Small intestine (tissue), 7 donors: Measurements from ENCODE around the gene GLDC. TPM values are rescaled to one million over a fixed set of nuclear protein-coding genes. Genes with fewer than 3 reads are reported as not detected.
"Not testable (repeated sequence)": the region's sequence is repeated elsewhere in the genome, so short reads cannot be mapped to it uniquely, and the experiment has no call there.

Source experiments
- DNase-seq, 2 donors: peaks; one replicate each; pipeline versions ENCODE4 v3.0.0 to v3.0.0-alpha.2; 2013
- FAIRE-seq: peaks from 2 replicates; lab custom pipeline; 2012; peaks lifted over from hg19 to GRCh38; lab: Jason Lieb, UNC
- H3K27ac ChIP-seq, 3 donors: one replicate each; pipeline ENCODE4 v1.5.1; 2013; ENCODE audit warnings: low read length in 2 of 3, mild to moderate bottlenecking in 2 of 3, control low read depth in 1 of 3, inconsistent platforms in 1 of 3, low read depth in 1 of 3, moderate library complexity in 1 of 3
- H3K27me3 ChIP-seq, 3 donors: one replicate each; pipeline ENCODE4 v1.6.1; 2013; ENCODE audit warnings: low read length in 3 of 3, inconsistent platforms in 1 of 3; ENCODE audit not compliant: control insufficient read depth in 3 of 3, insufficient read depth in 3 of 3
- H3K36me3 ChIP-seq, 3 donors: one replicate each; pipeline ENCODE4 v1.6.1; 2013; ENCODE audit warnings: low read length in 3 of 3, inconsistent platforms in 1 of 3, low read depth in 1 of 3, mild to moderate bottlenecking in 1 of 3, moderate library complexity in 1 of 3; ENCODE audit not compliant: control insufficient read depth in 3 of 3, insufficient read depth in 2 of 3
- H3K4me1 ChIP-seq, 3 donors: one replicate each; pipeline ENCODE4 v1.6.1; 2013; ENCODE audit warnings: low read length in 2 of 3, inconsistent platforms in 1 of 3, low read depth in 1 of 3, mild to moderate bottlenecking in 1 of 3, moderate library complexity in 1 of 3; ENCODE audit not compliant: control insufficient read depth in 3 of 3, insufficient read depth in 2 of 3
- H3K4me3 ChIP-seq, 3 donors: one replicate each; pipeline ENCODE4 v1.5.1; 2013; ENCODE audit warnings: low read length in 3 of 3, control low read depth in 1 of 3, inconsistent platforms in 1 of 3, low read depth in 1 of 3, mild to moderate bottlenecking in 1 of 3, moderate library complexity in 1 of 3
- H3K9me3 ChIP-seq, 2 donors: one replicate each; pipeline ENCODE4 v1.6.1; 2013; ENCODE audit warnings: low read depth in 1 of 2, low read length in 1 of 2; ENCODE audit not compliant: control insufficient read depth in 2 of 2, insufficient read depth in 1 of 2
- WGBS, 3 donors: extraction: QIAGEN DNeasy Blood & Tissue Kit; methylation state at CpG; one replicate each; pipeline ENCODE4 v1.1.7; 2013; 5-methylcytosine and 5-hydroxymethylcytosine counted together
- polyA plus RNA-seq, 4 donors: library from polyadenylated mRNA; stranded (reverse) in 3 of 4; unstranded in 1 of 4; fragments of 200-250 nt in 3 of 4; fragments of 120-200 nt in 1 of 4; gene quantifications; one replicate each; pipeline versions ENCODE4 v1.2.1 to v1.2.3, GENCODE V29; 2013
- donor health status: healthy with polysubstance abuse.
- donor health status: control.
- donor health status: control.
- donor health status: Bipolar disorder and iron deficiency.
- donor health status: healthy.

The GLDC gene
- polyA plus RNA-seq, 4 donors, result 0.63 to 8.4 (median 0.81) TPM; not detected in 1

DNA sequence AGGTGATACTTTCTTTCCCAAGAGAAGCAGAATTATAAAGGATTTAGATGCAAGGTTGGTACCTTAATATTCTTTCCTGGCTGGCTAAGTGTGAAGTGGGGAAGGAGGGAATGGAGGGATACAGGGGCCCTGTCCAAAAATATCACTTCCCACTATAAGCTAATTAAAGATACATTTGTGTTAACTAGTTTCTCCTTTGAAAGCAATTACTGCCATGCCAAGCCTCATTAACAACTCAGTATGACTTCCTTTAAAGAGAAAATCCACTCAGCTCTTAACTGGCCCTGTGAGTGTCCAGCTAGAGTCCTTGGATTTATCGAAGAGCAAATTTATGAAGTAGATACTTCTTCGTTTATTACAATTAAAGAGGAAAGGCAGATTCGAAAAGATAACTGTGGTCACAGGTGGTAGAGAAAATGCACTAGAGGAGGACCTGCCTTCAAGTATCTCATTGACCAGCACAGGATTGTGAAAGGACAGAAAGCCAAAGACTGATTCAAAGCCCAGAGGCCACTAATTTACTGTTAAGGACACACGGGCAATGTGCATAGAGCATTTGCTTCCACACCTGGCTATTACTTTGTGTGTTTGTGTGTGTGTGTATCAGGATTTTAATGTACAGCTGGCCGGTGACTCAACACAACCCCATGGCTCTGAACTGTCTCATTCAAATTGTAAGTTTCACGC, 11.2 kb upstream of the GLDC start:
- WGBS, 3 donors, result 83 to 88% (median 86%) methylated on average over 6 of the region's 6 CpGs
- Histone ChIP-seq H3K4me3 (no peak overlapping the region), H3K9me3 (no peaks in the 10 kb centered on the region), H3K36me3 (no peaks in the 10 kb centered on the region), H3K27ac (no peak overlapping the region), H3K27me3 (no peaks in the 10 kb centered on the region), H3K4me1 (no peaks in the 10 kb centered on the region)
- no peak for FAIRE-seq
- no peak for DNase-seq

DNA sequence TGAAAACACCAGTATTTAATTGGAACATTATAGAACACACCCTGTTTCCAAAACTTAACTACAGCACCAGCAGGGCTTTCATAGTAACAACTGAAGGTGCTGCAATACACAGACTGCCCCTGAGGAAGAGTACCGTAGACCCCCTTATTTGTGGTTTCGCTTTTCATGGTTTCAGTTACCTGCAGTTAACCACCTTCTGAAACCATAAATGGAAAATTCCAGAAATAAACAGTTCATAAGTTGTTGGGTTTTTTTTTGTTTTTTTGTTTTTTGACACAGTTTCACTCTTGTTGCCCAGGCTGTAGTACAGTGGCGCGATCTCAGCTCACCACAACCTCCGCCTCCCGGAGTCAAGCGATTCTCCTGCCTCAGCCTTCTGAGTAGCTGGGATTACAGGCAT, 9.5 kb upstream of the GLDC start:
- Histone ChIP-seq H3K27ac (no peak overlapping the region), H3K4me1 (no peaks in the 10 kb centered on the region), H3K27me3 (no peaks in the 10 kb centered on the region), H3K4me3 (no peak overlapping the region), H3K36me3 (no peaks in the 10 kb centered on the region), H3K9me3 (no peaks in the 10 kb centered on the region)
- FAIRE-seq (no peak), DNase-seq (no peak)
- WGBS, 3 donors, result 74 to 91% (median 82%) methylated on average over 7 of the region's 7 CpGs

DNA sequence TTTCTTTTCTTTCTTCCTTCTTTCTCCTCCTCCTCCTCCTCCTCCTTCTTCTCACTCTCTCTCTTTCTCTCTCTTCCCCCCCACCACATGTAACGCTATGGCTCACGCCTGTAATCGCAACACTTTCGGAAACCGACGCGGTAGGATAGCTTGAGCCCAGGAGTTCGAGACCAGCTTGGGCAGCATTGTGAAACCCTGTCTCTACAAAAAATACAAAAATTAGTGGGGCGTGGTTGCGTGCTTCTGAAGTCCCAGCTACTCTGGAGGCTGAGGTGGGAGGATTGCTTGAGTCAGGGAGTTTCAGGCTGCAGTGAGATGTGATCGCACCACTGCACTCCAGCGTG, 736 bp upstream of the GLDC start:
- FAIRE-seq (no peak), DNase-seq (no peak)
- 12 to 24% (median 19%) methylated on average over 12 of the region's 12 CpGs for WGBS, 3 donors
- peaks cover 0 to 11% (median 3%) of the 10 kb centered on the region in 3 donors for H3K4me1 ChIP-seq
- H3K27me3 ChIP-seq, result peaks cover 7 to 35% (median 15%) of the 10 kb centered on the region in 3 donors
- H3K4me3 ChIP-seq, result peak overlapping the region in 1 of 3 donors; percentile 46
- no peak overlapping the region for H3K27ac ChIP-seq
- no peaks in the 10 kb centered on the region for H3K9me3 ChIP-seq
- no peaks in the 10 kb centered on the region for H3K36me3 ChIP-seq

DNA sequence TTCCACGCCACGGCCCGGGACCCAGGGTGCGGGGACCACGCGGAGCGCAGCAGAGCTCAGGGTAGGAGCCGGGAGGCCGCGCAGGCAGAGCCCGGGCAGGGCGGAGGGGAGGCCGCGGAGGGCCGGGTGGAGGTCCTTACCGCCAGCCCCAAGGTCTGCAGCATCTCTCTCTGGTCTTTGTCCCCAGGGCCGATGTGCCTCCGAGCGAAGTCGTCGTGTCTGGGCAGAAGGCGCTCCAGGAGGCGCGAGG, 499 bp downstream of the GLDC start:
- H3K27me3 ChIP-seq, result peaks cover 7 to 35% (median 19%) of the 10 kb centered on the region in 3 donors
- WGBS, 3 donors, result 8 to 10% (median 8%) methylated on average over 12 to 24 of the region's 24 CpGs
- not testable (repeated sequence) for H3K36me3 ChIP-seq, H3K9me3 ChIP-seq, FAIRE-seq, H3K27ac ChIP-seq
- peak in 1 of 2 donors; percentile 58 for DNase-seq
- H3K4me1 ChIP-seq, result peaks cover 0 to 11% (median 3%) of the 10 kb centered on the region in 3 donors
- H3K4me3 ChIP-seq, result peak overlapping the region in 2 of 3 donors; percentile 13 to 56

DNA sequence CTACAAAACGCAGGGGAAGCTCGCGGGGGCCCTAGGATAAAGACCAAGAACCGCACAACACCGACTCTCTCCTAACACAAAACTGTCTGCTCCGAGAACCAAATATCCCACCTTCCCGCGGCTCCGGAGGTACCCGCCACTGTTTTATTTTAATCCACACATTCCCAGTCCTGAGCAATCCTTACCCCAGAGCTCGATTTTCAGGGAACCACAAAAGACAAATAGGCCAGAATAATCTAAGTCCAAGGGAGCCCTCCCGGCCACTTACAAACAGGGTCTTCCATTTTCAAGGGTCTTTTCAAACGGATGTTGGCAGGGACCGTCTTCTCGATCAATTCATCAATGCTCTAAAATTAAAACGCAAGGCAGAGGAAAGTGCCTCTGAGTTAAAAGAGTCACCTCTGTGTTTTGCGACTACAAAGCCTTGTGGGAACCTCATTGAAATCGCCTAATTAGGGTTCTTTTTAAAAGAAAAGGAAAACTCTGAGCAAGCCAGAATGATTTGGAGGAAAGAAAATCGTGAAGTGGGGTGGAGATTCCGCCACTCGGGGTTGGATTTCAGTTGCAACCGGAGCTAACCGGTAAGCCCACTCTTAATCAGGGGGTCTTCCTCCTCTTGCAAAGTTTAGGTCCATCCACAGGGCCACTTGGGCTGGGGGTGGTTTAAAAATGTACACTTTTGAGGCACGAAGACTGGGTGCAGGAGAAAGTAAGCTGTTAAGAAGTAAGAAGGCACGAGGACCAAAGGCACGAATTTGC, 1.0 kb downstream of the GLDC start:
- 5 to 30% (median 20%) methylated on average over 26 of the region's 26 CpGs for WGBS, 3 donors
- DNase-seq, result peak in 1 of 2 donors; percentile 23
- Histone ChIP-seq H3K27me3 (peaks cover 7 to 35% (median 19%) of the 10 kb centered on the region in 3 donors), H3K4me1 (peaks cover 0 to 11% (median 3%) of the 10 kb centered on the region in 3 donors), H3K27ac (no peak overlapping the region), H3K9me3 (no peaks in the 10 kb centered on the region), H3K36me3 (no peaks in the 10 kb centered on the region), H3K4me3 (peak overlapping the region in 2 of 3 donors; percentile 13 to 56)
- FAIRE-seq, result no peak

DNA sequence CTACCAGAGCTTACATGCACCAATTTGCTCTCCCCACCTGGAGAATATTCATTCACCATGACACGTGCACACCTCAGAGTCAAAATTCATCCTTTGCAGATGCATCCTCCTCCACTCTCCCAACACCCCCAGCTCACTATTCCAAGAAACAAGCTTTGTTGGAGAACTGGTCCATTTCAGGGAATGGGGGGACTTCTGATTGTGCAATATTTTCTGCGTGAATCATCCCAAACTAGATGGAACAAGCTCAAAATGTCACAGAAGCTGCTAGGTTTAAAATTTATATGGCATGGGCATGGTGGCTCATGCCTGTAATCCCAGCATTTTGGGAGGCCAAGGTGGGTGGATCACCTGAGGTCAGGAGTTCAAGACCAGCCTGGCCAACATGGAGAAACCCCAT, 3.6 kb downstream of the GLDC start:
- FAIRE-seq, result no peak

DNA sequence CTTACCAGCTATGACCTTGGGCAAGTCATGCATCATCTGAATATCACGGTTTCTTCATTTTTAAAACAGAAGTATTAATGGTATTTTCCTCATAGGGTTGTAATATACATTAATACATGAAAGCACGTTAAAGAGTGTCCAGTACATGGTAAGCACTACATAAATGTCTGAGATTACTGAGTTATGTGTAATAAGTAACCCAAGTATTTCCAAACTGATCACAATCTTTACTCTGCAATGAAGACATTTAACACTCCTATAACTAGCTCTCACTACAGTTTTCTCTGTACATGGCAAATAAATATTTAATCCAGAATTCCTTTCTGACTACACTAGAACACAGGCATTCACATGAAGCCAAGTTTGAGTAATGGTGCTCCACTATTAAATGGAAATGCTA, 4.0 kb downstream of the GLDC start:
- 72 to 81% (median 74%) methylated on average over 2 of the region's 2 CpGs for WGBS, 3 donors
- Histone ChIP-seq H3K27ac (no peak overlapping the region), H3K4me3 (no peak overlapping the region), H3K27me3 (peaks cover 7 to 29% (median 12%) of the 10 kb centered on the region in 3 donors), H3K36me3 (no peaks in the 10 kb centered on the region), H3K4me1 (peaks cover 0 to 11% (median 3%) of the 10 kb centered on the region in 3 donors), H3K9me3 (no peaks in the 10 kb centered on the region)
- FAIRE-seq (no peak), DNase-seq (no peak)

More for the DNA sequence above, 3.6 kb downstream of the GLDC start:
- no peak for DNase-seq
- no peak overlapping the region for H3K27ac ChIP-seq
- no peaks in the 10 kb centered on the region for H3K9me3 ChIP-seq
- H3K27me3 ChIP-seq, result peaks cover 7 to 32% (median 12%) of the 10 kb centered on the region in 3 donors
- H3K4me3 ChIP-seq, result no peak overlapping the region
- H3K36me3 ChIP-seq, result no peaks in the 10 kb centered on the region
- H3K4me1 ChIP-seq, result peaks cover 0 to 11% (median 3%) of the 10 kb centered on the region in 3 donors
- 79 to 94% (median 93%) methylated on average over 2 of the region's 2 CpGs for WGBS, 3 donors

DNA sequence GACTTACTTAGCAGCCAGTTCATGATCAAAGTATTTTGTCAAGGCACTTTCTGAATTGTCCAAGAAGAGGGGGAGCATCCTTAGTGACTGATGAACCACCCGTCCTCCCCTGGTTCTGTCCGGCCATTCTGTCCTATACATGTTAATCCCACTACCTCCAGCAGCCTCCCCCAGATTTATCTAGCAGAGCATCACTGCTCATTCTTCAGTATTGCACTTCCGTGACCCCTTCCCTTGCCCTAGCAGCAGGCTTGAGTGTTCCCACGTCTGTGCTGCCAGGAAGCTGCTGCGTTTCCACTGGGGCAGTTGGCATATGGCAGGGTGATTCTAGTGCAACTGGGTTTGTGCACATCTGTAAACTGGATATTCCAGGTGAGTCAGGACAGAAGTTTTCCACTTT, 4.5 kb downstream of the GLDC start:
- Histone ChIP-seq H3K36me3 (no peaks in the 10 kb centered on the region), H3K9me3 (no peaks in the 10 kb centered on the region), H3K4me3 (no peak overlapping the region), H3K4me1 (peaks cover 0 to 11% (median 3%) of the 10 kb centered on the region in 3 donors), H3K27ac (no peak overlapping the region), H3K27me3 (peaks cover 7 to 25% (median 9%) of the 10 kb centered on the region in 3 donors)
- DNase-seq (no peak), FAIRE-seq (no peak)
- 78 to 82% (median 81%) methylated on average over 5 of the region's 5 CpGs for WGBS, 3 donors
